HL-60 (cell line): ENCODE results near the gene TMEM171.

ENCODE experiments used
- DNase-seq, 2 experiments: peaks; one replicate each; pipeline ENCODE4 v3.0.0-alpha.2; 2010 to 2020; ENCODE audit warnings: low read depth in 1 of 2, low spot score in 1 of 2
- H3K27ac ChIP-seq: fragments of 250-450 bp; sonication (Bioruptor Pico); replicated peaks from 2 replicates; pipeline ENCODE4 v1.5.1; 2020; ENCODE audit warnings: mild to moderate bottlenecking, moderate library complexity
- H3K27me3 ChIP-seq: fragments of 250-450 bp; sonication (Bioruptor Pico); 2 replicates; pipeline ENCODE4 v1.5.1; 2021; ENCODE audit warnings: mild to moderate bottlenecking, moderate library complexity; ENCODE audit not compliant: insufficient read depth, poor library complexity, severe bottlenecking
- H3K4me3 ChIP-seq: replicated peaks from 2 replicates; pipeline ENCODE4 v1.5.1; 2011; ENCODE audit warnings: mild to moderate bottlenecking, control low read depth, low read length; ENCODE audit not compliant: insufficient read depth
- CTCF ChIP-seq: IDR thresholded peaks from one replicate; pipeline ENCODE4 v1.5.1; 2011; ENCODE audit warnings: low read length, control low read depth, inconsistent platforms; ENCODE audit not compliant: insufficient read depth
- GABPA ChIP-seq: IDR thresholded peaks from 2 replicates; pipeline ENCODE4 v1.6.1; 2012; ENCODE audit warnings: low read depth
- POLR2AphosphoS5 ChIP-seq: IDR thresholded peaks from 2 replicates; pipeline ENCODE4 v1.6.1; 2012; ENCODE audit warnings: low read depth
- REST ChIP-seq: IDR thresholded peaks from 2 replicates; pipeline ENCODE4 v1.6.1; 2012; ENCODE audit warnings: low read depth; ENCODE audit not compliant: insufficient replicate concordance
- SPI1 ChIP-seq: IDR thresholded peaks from 2 replicates; pipeline ENCODE4 v1.6.1; 2012; ENCODE audit warnings: low read depth, mild to moderate bottlenecking, borderline replicate concordance

TMEM171 gene

GRCh38 chr5:73129143-73129542, 8.8 kb downstream of the TMEM171 start:
- TF ChIP-seq CTCF, result no peak
- TF ChIP-seq GABPA, result no peak
- no peak for TF ChIP-seq SPI1
- TF ChIP-seq REST, result no peak
- no peak for TF ChIP-seq POLR2AphosphoS5

GRCh38 chr5:73130811-73131210, 10.4 kb downstream of the TMEM171 start:
- Histone ChIP-seq H3K4me3 (no peak overlapping the region), H3K27me3 (no peaks in the 10 kb centered on the region), H3K27ac (no peak overlapping the region)
- no peak for DNase-seq
- TF ChIP-seq GABPA (no peak), REST (no peak), SPI1 (no peak), POLR2AphosphoS5 (no peak), CTCF (no peak)

More at GRCh38 chr5:73129143-73129542, 8.8 kb downstream of the TMEM171 start:
- DNase-seq, result no peak
- no peaks in the 10 kb centered on the region for H3K27me3 ChIP-seq
- H3K4me3 ChIP-seq, result no peak overlapping the region
- no peak overlapping the region for H3K27ac ChIP-seq

GRCh38 chr5:73131711-73132425, 11.5 kb downstream of the TMEM171 start:
- H3K27me3 ChIP-seq, result no peaks in the 10 kb centered on the region
- TF ChIP-seq CTCF, result no peak
- no peak overlapping the region for H3K27ac ChIP-seq
- DNase-seq, result no peak
- H3K4me3 ChIP-seq, result no peak overlapping the region

GRCh38 chr5:73132759-73133158, 12.4 kb downstream of the TMEM171 start:
- no peak for DNase-seq
- no peak overlapping the region for H3K27ac ChIP-seq
- H3K27me3 ChIP-seq, result no peaks in the 10 kb centered on the region
- no peak overlapping the region for H3K4me3 ChIP-seq
- TF ChIP-seq REST, result no peak
- TF ChIP-seq CTCF, result no peak
